ENCODE results near the gene C1QB. TPM values are rescaled to one million over a fixed set of nuclear protein-coding genes. Genes with fewer than 3 reads are reported as not detected.

Gene C1QB
- total and polyA plus RNA-seq, 2 donors (not counting 1 experiment from before 2014, with no cell fraction given) = 0.16 TPM; not detected in 1

DNA sequence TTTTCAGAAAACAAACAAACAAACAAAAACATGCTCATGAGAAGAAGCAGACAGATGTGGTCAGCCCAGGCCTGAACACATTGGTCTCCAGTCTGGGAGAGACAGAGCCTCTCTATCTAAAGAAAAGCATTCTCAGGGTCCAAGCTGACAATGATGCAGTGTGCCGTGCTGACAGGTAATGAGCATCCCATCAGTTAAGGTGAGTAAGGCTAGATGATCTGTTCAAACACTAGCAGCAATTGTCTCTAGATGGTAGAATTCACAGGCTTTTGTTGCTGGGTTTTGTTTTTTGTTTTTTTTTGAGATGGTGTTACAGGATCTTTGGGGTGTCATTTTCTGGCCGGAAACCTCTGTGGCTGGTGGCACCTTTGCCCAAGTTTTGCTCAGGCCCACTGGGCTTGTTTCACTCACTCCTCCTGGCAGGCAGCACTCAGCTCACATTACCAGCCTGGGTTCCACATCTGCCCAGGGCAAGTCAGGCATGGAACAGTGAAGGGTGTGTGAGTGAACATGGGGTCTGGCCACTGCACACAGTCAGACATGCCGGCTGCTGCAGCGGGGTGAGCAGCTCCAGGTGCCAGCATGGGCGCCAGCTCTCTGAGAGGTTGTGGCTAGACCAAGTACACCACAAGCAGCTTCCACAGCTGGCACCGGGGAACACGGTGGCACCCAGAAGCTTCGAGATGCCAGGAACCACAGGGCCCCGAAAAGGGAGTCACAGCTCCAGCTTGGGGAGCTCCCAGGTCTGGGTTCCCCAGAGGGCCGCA, 19.2 kb upstream of the C1QB start:
- TF ChIP-seq, protein P1, sequence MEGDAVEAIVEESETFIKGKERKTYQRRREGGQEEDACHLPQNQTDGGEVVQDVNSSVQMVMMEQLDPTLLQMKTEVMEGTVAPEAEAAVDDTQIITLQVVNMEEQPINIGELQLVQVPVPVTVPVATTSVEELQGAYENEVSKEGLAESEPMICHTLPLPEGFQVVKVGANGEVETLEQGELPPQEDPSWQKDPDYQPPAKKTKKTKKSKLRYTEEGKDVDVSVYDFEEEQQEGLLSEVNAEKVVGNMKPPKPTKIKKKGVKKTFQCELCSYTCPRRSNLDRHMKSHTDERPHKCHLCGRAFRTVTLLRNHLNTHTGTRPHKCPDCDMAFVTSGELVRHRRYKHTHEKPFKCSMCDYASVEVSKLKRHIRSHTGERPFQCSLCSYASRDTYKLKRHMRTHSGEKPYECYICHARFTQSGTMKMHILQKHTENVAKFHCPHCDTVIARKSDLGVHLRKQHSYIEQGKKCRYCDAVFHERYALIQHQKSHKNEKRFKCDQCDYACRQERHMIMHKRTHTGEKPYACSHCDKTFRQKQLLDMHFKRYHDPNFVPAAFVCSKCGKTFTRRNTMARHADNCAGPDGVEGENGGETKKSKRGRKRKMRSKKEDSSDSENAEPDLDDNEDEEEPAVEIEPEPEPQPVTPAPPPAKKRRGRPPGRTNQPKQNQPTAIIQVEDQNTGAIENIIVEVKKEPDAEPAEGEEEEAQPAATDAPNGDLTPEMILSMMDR (IDR thresholded peaks at IDR 0.05) = no peak
- TF ChIP-seq EZH2 (IDR thresholded peaks at IDR 0.05; ENCODE audit: borderline replicate concordance, insufficient read depth, low read depth, low read length, poor library complexity, severe bottlenecking) = no peak

DNA sequence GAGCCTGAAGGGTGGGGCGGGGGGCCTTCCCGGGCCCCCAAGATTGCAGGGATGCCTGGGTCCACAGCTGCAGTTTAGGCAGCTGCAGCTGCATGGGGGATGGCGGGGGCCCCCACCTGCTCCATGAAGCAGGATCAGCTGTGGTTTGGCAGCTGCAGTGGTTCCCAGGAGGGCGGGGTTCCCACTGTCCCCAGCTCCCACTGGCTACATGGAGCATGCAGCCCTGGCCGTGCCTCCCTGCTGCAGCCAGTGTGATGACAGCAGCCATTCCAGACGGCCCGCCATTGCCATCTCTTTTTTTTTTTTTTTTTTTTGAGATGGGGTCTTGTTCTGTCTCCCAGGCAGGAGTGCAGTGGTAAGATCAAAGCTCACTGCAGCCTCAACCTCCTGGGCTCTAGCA, 17.6 kb upstream of the C1QB start:
- no peaks in the 10 kb centered on the region for H3K9me3 Mint-ChIP-seq (ENCODE audit: insufficient read depth)
- no peak overlapping the region for H3K27ac Mint-ChIP-seq
- no peaks in the 10 kb centered on the region for H3K4me1 ChIP-seq (ENCODE audit: control insufficient read depth in 2 of 2, insufficient read depth in 2 of 2, low read length in 2 of 2)
- H3K9me3 ChIP-seq (ENCODE audit: control extremely low read depth in 1 of 3, control insufficient read depth in 2 of 3, insufficient read depth in 1 of 3, low read length in 2 of 3) = peaks cover 0 to 15% (median 0%) of the 10 kb centered on the region in 3 donors
- WGBS (ENCODE audit: insufficient coverage) = 76% methylated on average over 3 of the region's 7 CpGs
- no peak overlapping the region for H3K27ac ChIP-seq (ENCODE audit: low read length in 2 of 2)
- H2AFZ ChIP-seq (ENCODE audit: insufficient read depth, low read depth, low read length, poor library complexity, severe bottlenecking) = no peak overlapping the region
- no peaks in the 10 kb centered on the region for H4K20me1 ChIP-seq (ENCODE audit: control insufficient read depth, insufficient read depth, low read length, poor library complexity, severe bottlenecking)
- peaks cover 0 to 7% (median 0%) of the 10 kb centered on the region in 4 experiments for H3K27me3 ChIP-seq (replicated peaks in 1 of 4; ENCODE audit: control extremely low read depth in 1 of 4, control insufficient read depth in 3 of 4, insufficient read depth in 4 of 4, low read length in 3 of 4)
- CTCF ChIA-PET = interaction anchor here (1.2 kb wide), 1 partner anchor 10 kb away, joined by 3 read pairs; no protein-coding TSS in a partner anchor
- DNase-seq (no peak), ATAC-seq (ENCODE audit: low read depth) (no peak)
- no peak overlapping the region for H3K4me3 ChIP-seq (ENCODE audit: control extremely low read depth in 1 of 5, extremely low read depth in 1 of 5, insufficient read depth in 1 of 5, low read depth in 2 of 5, low read length in 4 of 5)
- no peak for TF ChIP-seq EZH2 (IDR thresholded peaks at IDR 0.05; ENCODE audit: borderline replicate concordance, insufficient read depth, low read depth, low read length, poor library complexity, severe bottlenecking)
- TF ChIP-seq, protein P1 (IDR thresholded peaks at IDR 0.05) = no peak
- intact Hi-C loops (cut with micrococcal nuclease) = no loop called here
- H3K4me2 ChIP-seq (replicated peaks; ENCODE audit: low read depth, low read length, poor library complexity, severe bottlenecking) = no peak overlapping the region
- no peaks in the 10 kb centered on the region for H3K79me2 ChIP-seq (ENCODE audit: control insufficient read depth, insufficient read depth, low read length)
- peaks cover 28% of the 10 kb centered on the region for H3K27me3 Mint-ChIP-seq
- no peak overlapping the region for H3K9ac ChIP-seq (ENCODE audit: low read length)
- no peaks in the 10 kb centered on the region for H3K4me1 Mint-ChIP-seq
- no peak overlapping the region for H3K4me3 Mint-ChIP-seq
- no peaks in the 10 kb centered on the region for H3K36me3 ChIP-seq (replicated peaks in 1 of 2; ENCODE audit: control extremely low read depth in 1 of 2, control insufficient read depth in 1 of 2, extremely low read depth in 1 of 2, insufficient read depth in 2 of 2, low read length in 1 of 2)
- POLR2A ChIA-PET = no interaction called here

More for the DNA sequence above, 19.2 kb upstream of the C1QB start:
- H3K4me3 ChIP-seq (ENCODE audit: control extremely low read depth in 1 of 5, extremely low read depth in 1 of 5, insufficient read depth in 1 of 5, low read depth in 2 of 5, low read length in 4 of 5) = no peak overlapping the region
- WGBS (ENCODE audit: insufficient coverage) = 80% methylated on average over 9 of the region's 10 CpGs
- H3K36me3 ChIP-seq (replicated peaks in 1 of 2; ENCODE audit: control extremely low read depth in 1 of 2, control insufficient read depth in 1 of 2, extremely low read depth in 1 of 2, insufficient read depth in 2 of 2, low read length in 1 of 2) = no peaks in the 10 kb centered on the region
- POLR2A ChIA-PET = no interaction called here
- peaks cover 0 to 7% (median 0%) of the 10 kb centered on the region in 4 experiments for H3K27me3 ChIP-seq (replicated peaks in 1 of 4; ENCODE audit: control extremely low read depth in 1 of 4, control insufficient read depth in 3 of 4, insufficient read depth in 4 of 4, low read length in 3 of 4)
- H4K20me1 ChIP-seq (ENCODE audit: control insufficient read depth, insufficient read depth, low read length, poor library complexity, severe bottlenecking) = no peaks in the 10 kb centered on the region
- H3K79me2 ChIP-seq (ENCODE audit: control insufficient read depth, insufficient read depth, low read length) = no peaks in the 10 kb centered on the region
- H3K4me1 Mint-ChIP-seq = no peaks in the 10 kb centered on the region
- CTCF ChIA-PET = interaction anchor here (0.7 to 1.2 kb wide), 3 partner anchors 8 to 215 kb away, joined by 3 read pairs; no protein-coding TSS in a partner anchor
- H3K4me2 ChIP-seq (replicated peaks; ENCODE audit: low read depth, low read length, poor library complexity, severe bottlenecking) = no peak overlapping the region
- intact Hi-C loops (cut with micrococcal nuclease) = no loop called here
- no peak overlapping the region for H3K27ac Mint-ChIP-seq
- H3K4me3 Mint-ChIP-seq = no peak overlapping the region
- H3K4me1 ChIP-seq (ENCODE audit: control insufficient read depth in 2 of 2, insufficient read depth in 2 of 2, low read length in 2 of 2) = no peaks in the 10 kb centered on the region
- no peak overlapping the region for H3K9ac ChIP-seq (ENCODE audit: low read length)
- H3K9me3 ChIP-seq (ENCODE audit: control extremely low read depth in 1 of 3, control insufficient read depth in 2 of 3, insufficient read depth in 1 of 3, low read length in 2 of 3) = peaks cover 0 to 15% (median 0%) of the 10 kb centered on the region in 3 donors
- ATAC-seq (ENCODE audit: low read depth) = no peak
- H3K27me3 Mint-ChIP-seq = peaks cover 32% of the 10 kb centered on the region
- H3K27ac ChIP-seq (ENCODE audit: low read length in 2 of 2) = no peak overlapping the region
- no peak overlapping the region for H2AFZ ChIP-seq (ENCODE audit: insufficient read depth, low read depth, low read length, poor library complexity, severe bottlenecking)
- no peaks in the 10 kb centered on the region for H3K9me3 Mint-ChIP-seq (ENCODE audit: insufficient read depth)
- DNase-seq = no peak

Measured in B cell (primary cell).